ENCODE measurements around the gene CD44. TPM values are rescaled to one million over a fixed set of nuclear protein-coding genes. Genes with fewer than 3 reads are reported as not detected.

CD44 gene
- total RNA-seq, 2 donors from 2014 or later = 166 to 203 TPM

GRCh38 chr11:35235157-35235468 lies 96.1 kb downstream of the CD44 start:
- no peak for DNase-seq (ENCODE audit: low spot score)
- Histone ChIP-seq H3K27me3 (replicated peaks; ENCODE audit: insufficient read depth) (no peaks in the 10 kb centered on the region), H3K36me3 (no peaks in the 10 kb centered on the region), H3K27ac (no peak overlapping the region), H3K9me3 (no peaks in the 10 kb centered on the region), H3K4me1 (replicated peaks) (no peaks in the 10 kb centered on the region), H3K4me3 (no peak overlapping the region)
- WGBS = 96% methylated on average over 2 of the region's 2 CpGs
- intact Hi-C loops (cut with DNase I) = no loop called here
- no peak for TF ChIP-seq CTCF (IDR thresholded peaks at IDR 0.05)

- Histone ChIP-seq H3K27ac (no peak overlapping the region), H3K4me3 (no peak overlapping the region), H3K4me1 (replicated peaks) (no peaks in the 10 kb centered on the region), H3K9me3 (no peaks in the 10 kb centered on the region), H3K36me3 (no peaks in the 10 kb centered on the region), H3K27me3 (replicated peaks; ENCODE audit: insufficient read depth) (no peaks in the 10 kb centered on the region)
- TF ChIP-seq POLR2AphosphoS5 (IDR thresholded peaks at IDR 0.05) (no peak), POLR2A (IDR thresholded peaks at IDR 0.05) (no peak), CTCF (IDR thresholded peaks at IDR 0.05) (no peak)
- intact Hi-C loops (cut with DNase I) = no loop called here
- no peak for DNase-seq (ENCODE audit: low spot score)
- 72% methylated on average over 1 of the region's 1 CpG for WGBS
Observed at GRCh38 chr11:35235498-35235897, 96.5 kb downstream of the CD44 start.

- H3K27ac ChIP-seq = no peak overlapping the region
- no peaks in the 10 kb centered on the region for H3K36me3 ChIP-seq
- no peaks in the 10 kb centered on the region for H3K27me3 ChIP-seq (replicated peaks; ENCODE audit: insufficient read depth)
- intact Hi-C loops (cut with DNase I) = no loop called here
- H3K4me3 ChIP-seq = no peak overlapping the region
- 60% methylated on average over 4 of the region's 4 CpGs for WGBS
- no peaks in the 10 kb centered on the region for H3K4me1 ChIP-seq (replicated peaks)
- TF ChIP-seq POLR2AphosphoS5 (IDR thresholded peaks at IDR 0.05) (no peak), POLR2A (IDR thresholded peaks at IDR 0.05) (no peak), CTCF (IDR thresholded peaks at IDR 0.05) (no peak)
- no peak for DNase-seq (ENCODE audit: low spot score)
- H3K9me3 ChIP-seq = no peaks in the 10 kb centered on the region
Observed at GRCh38 chr11:35235936-35236666, 97.1 kb downstream of the CD44 start.

- H3K9me3 ChIP-seq = no peaks in the 10 kb centered on the region
- H3K27me3 ChIP-seq (replicated peaks; ENCODE audit: insufficient read depth) = no peaks in the 10 kb centered on the region
- intact Hi-C loops (cut with DNase I) = no loop called here
- H3K4me3 ChIP-seq = no peak overlapping the region
- WGBS = 72% methylated on average over 5 of the region's 5 CpGs
- H3K36me3 ChIP-seq = no peaks in the 10 kb centered on the region
- H3K27ac ChIP-seq = no peak overlapping the region
- H3K4me1 ChIP-seq (replicated peaks) = no peaks in the 10 kb centered on the region
- TF ChIP-seq POLR2A (IDR thresholded peaks at IDR 0.05) (no peak), CTCF (IDR thresholded peaks at IDR 0.05) (no peak)
- no peak for DNase-seq (ENCODE audit: low spot score)
Observed at GRCh38 chr11:35236667-35237003, 97.7 kb downstream of the CD44 start.

- no peak overlapping the region for H3K4me3 ChIP-seq
- no peaks in the 10 kb centered on the region for H3K27me3 ChIP-seq (replicated peaks; ENCODE audit: insufficient read depth)
- intact Hi-C loops (cut with DNase I) = no loop called here
- no peaks in the 10 kb centered on the region for H3K36me3 ChIP-seq
- H3K9me3 ChIP-seq = no peaks in the 10 kb centered on the region
- H3K4me1 ChIP-seq (replicated peaks) = no peaks in the 10 kb centered on the region
- no peak for DNase-seq (ENCODE audit: low spot score)
- WGBS = 44% methylated on average over 1 of the region's 1 CpG
- no peak for TF ChIP-seq CTCF (IDR thresholded peaks at IDR 0.05)
- no peak overlapping the region for H3K27ac ChIP-seq
Observed at GRCh38 chr11:35237351-35237750, 98.4 kb downstream of the CD44 start.
